Thoracic aorta (tissue), 2 donors: ENCODE results near the gene DYNLT5. TPM values are rescaled to one million over a fixed set of nuclear protein-coding genes. Genes with fewer than 3 reads are reported as not detected.

Experiments
- ATAC-seq: fragments of 150-250 bp; one replicate; pipeline ENCODE4 v1.8.0; 2017; ENCODE audit warnings: low read depth; ENCODE audit not compliant: insufficient number of reproducible peaks, low FRiP score
- DNase-seq: peaks from one replicate; pipeline ENCODE4 v3.0.0-alpha.2; 2020; ENCODE audit warnings: low spot score
- H3K27ac ChIP-seq, 2 donors: fragments of 200-600 bp; sonication (generic); 1 replicate in 1 of 2; 2 replicates in 1 of 2; pipeline ENCODE4 v1.5.1; 2016; ENCODE audit warnings: mild to moderate bottlenecking in 2 of 2, moderate library complexity in 2 of 2
- H3K27me3 ChIP-seq: fragments of 200-600 bp; sonication (generic); replicated peaks from 2 replicates; pipeline ENCODE4 v1.6.0; 2016; ENCODE audit warnings: mild to moderate bottlenecking; ENCODE audit not compliant: insufficient read depth
- H3K36me3 ChIP-seq: fragments of 200-600 bp; sonication (generic); one replicate; pipeline ENCODE4 v1.5.1; 2016
- H3K4me1 ChIP-seq, 2 donors: fragments of 200-600 bp; sonication (generic); 1 replicate in 1 of 2; 2 replicates in 1 of 2; pipeline versions ENCODE4 v1.5.1 to v1.6.0; 2016; ENCODE audit warnings: low read depth in 2 of 2, mild to moderate bottlenecking in 1 of 2; ENCODE audit not compliant: control insufficient read depth in 1 of 2
- H3K4me3 ChIP-seq: fragments of 200-600 bp; sonication (generic); 2 replicates; pipeline ENCODE4 v1.5.1; 2016; ENCODE audit warnings: mild to moderate bottlenecking
- H3K9me3 ChIP-seq: fragments of 200-600 bp; sonication (generic); 2 replicates; pipeline ENCODE4 v1.5.1; 2016
- CTCF ChIP-seq: fragments of 200-600 bp; sonication (generic); IDR thresholded peaks from one replicate; pipeline ENCODE4 v1.5.1; 2019; ENCODE audit warnings: antibody characterized with exemption
- total RNA-seq, 2 donors: library from RNA; depleted of rRNA; stranded (reverse); fragments of >200 nt; gene quantifications; one replicate each; pipeline versions ENCODE4 v1.1.0 to v1.2.3, GENCODE V29; 2016

Gene DYNLT5
- total RNA-seq, 2 donors from 2014 or later = 2.7 to 2.8 TPM

GRCh38 chr1:66809245-66809644, 57.0 kb downstream of the DYNLT5 start:
- DNase-seq = no peak
- Histone ChIP-seq H3K4me3 (no peak overlapping the region), H3K4me1 (no peaks in the 10 kb centered on the region), H3K27me3 (no peaks in the 10 kb centered on the region), H3K9me3 (no peaks in the 10 kb centered on the region), H3K27ac (no peak overlapping the region), H3K36me3 (no peaks in the 10 kb centered on the region)
- ATAC-seq = no peak
- no peak for TF ChIP-seq CTCF

GRCh38 chr1:66809736-66810326, 57.6 kb downstream of the DYNLT5 start:
- Histone ChIP-seq H3K9me3 (no peaks in the 10 kb centered on the region), H3K27ac (no peak overlapping the region)

GRCh38 chr1:66824771-66825170, 72.5 kb downstream of the DYNLT5 start:
- no peak for TF ChIP-seq CTCF
- Histone ChIP-seq H3K27ac (no peak overlapping the region), H3K27me3 (no peaks in the 10 kb centered on the region), H3K4me3 (no peak overlapping the region), H3K36me3 (no peaks in the 10 kb centered on the region), H3K9me3 (no peaks in the 10 kb centered on the region), H3K4me1 (no peaks in the 10 kb centered on the region)
- no peak for ATAC-seq
- no peak for DNase-seq

More at GRCh38 chr1:66809736-66810326, 57.6 kb downstream of the DYNLT5 start:
- H3K4me3 ChIP-seq = no peak overlapping the region
- DNase-seq = no peak
- no peaks in the 10 kb centered on the region for H3K4me1 ChIP-seq
- no peaks in the 10 kb centered on the region for H3K27me3 ChIP-seq
- ATAC-seq = no peak
- TF ChIP-seq CTCF = no peak
- no peaks in the 10 kb centered on the region for H3K36me3 ChIP-seq

Other genes starting within 250 kb of the DYNLT5 start
- gene SGIP1, start 218.3 kb upstream of the DYNLT5 start, total RNA-seq = 100 to 1,000 TPM in 1 of 2 donors, 10 to 100 TPM in 1; 47.4 to 116 TPM
- gene INSL5, start 48.8 kb downstream of the DYNLT5 start, total RNA-seq = not detected
- 1 to 10 TPM; 1.9 to 5.9 TPM for gene DNAI4, start 172.4 kb downstream of the DYNLT5 start, total RNA-seq
- gene MIER1, start 172.5 kb downstream of the DYNLT5 start, total RNA-seq = 10 to 100 TPM; 46.0 to 50.9 TPM